MM.1S (cell line): ENCODE measurements around the gene DCLK1.

Experiments
- CTCF ChIP-seq: fragments of 300-600 bp; sonication (generic); IDR thresholded peaks from 2 replicates; pipeline ENCODE4 v1.5.1; 2016; ENCODE audit warnings: antibody characterized with exemption, low read length, mixed read lengths
- EZH2 ChIP-seq: fragments of 300-600 bp; sonication (generic); optimal IDR thresholded peaks from 2 replicates; pipeline ENCODE3; 2017; ENCODE audit warnings: low read depth, mild to moderate bottlenecking, antibody characterized with exemption, low read length, mixed read lengths
- EZH2phosphoT487 ChIP-seq: fragments of 300-600 bp; sonication (generic); IDR thresholded peaks from 2 replicates; pipeline ENCODE4 v1.6.1; 2018; ENCODE audit warnings: antibody characterized with exemption, low read length

GRCh38 chr13:35818633-35819067, 312.5 kb downstream of the DCLK1 start:
- peak; percentile 40 for TF ChIP-seq CTCF
- no peak for TF ChIP-seq EZH2
- TF ChIP-seq EZH2phosphoT487 = no peak
